Mammary epithelial cell (primary cell): ENCODE measurements around the gene ETV4.

ENCODE experiments used
- CTCF ChIP-seq, 2 donors: IDR thresholded peaks in 1 of 2; conservative IDR thresholded peaks in 1 of 2; 2 replicates each; pipeline ENCODE4 v1.5.1; 2011 to 2012; ENCODE audit warnings: inconsistent platforms in 2 of 2, low read length in 2 of 2, mild to moderate bottlenecking in 2 of 2, control low read depth in 1 of 2, low read depth in 1 of 2; ENCODE audit not compliant: insufficient read depth in 1 of 2; ENCODE audit errors: extremely low read depth in 1 of 2
- EZH2 ChIP-seq: IDR thresholded peaks from 2 replicates; pipeline ENCODE4 v1.6.1; 2012; ENCODE audit warnings: low read length, inconsistent platforms, borderline replicate concordance

GRCh38 chr17:43529947-43530287 lies 16.2 kb downstream of the ETV4 start:
- TF ChIP-seq CTCF (conservative IDR thresholded peaks at IDR 0.05 in 1 of 2, IDR thresholded peaks at IDR 0.05 in 1 of 2; ENCODE audit: extremely low read depth in 1 of 2, insufficient read depth in 1 of 2, low read depth in 1 of 2, low read length in 2 of 2) (no peak), EZH2 (no peak)
